IPS-15b (cell line): ENCODE measurements around the gene MARCHF6.

ENCODE experiments used
- H3K27me3 ChIP-seq: one replicate; pipeline ENCODE4 v1.6.1; 2013; ENCODE audit warnings: low read length; ENCODE audit not compliant: control insufficient read depth, insufficient read depth
- H3K36me3 ChIP-seq: one replicate; pipeline ENCODE4 v1.6.1; 2013; ENCODE audit warnings: low read length; ENCODE audit not compliant: control insufficient read depth, insufficient read depth
- H3K4me1 ChIP-seq: one replicate; pipeline ENCODE4 v1.6.1; 2013; ENCODE audit warnings: mild to moderate bottlenecking, low read length; ENCODE audit not compliant: control insufficient read depth, insufficient read depth
- H3K4me3 ChIP-seq: one replicate; pipeline ENCODE4 v1.5.1; 2013; ENCODE audit warnings: low read depth, low read length
- H3K9ac ChIP-seq: one replicate; pipeline ENCODE4 v1.6.1; 2013; ENCODE audit warnings: low read depth, mild to moderate bottlenecking, low read length
- H3K9me3 ChIP-seq: one replicate; pipeline ENCODE4 v1.6.1; 2013; ENCODE audit warnings: mild to moderate bottlenecking, low read length; ENCODE audit not compliant: control insufficient read depth, insufficient read depth

MARCHF6 gene

GRCh38 chr5:10400411-10400810, 46.9 kb downstream of the MARCHF6 start:
- H3K36me3 ChIP-seq, result peaks cover 15% of the 10 kb centered on the region
- no peak overlapping the region for H3K4me3 ChIP-seq
- no peaks in the 10 kb centered on the region for H3K9me3 ChIP-seq
- H3K27me3 ChIP-seq, result no peaks in the 10 kb centered on the region
- no peak overlapping the region for H3K9ac ChIP-seq
- no peaks in the 10 kb centered on the region for H3K4me1 ChIP-seq

GRCh38 chr5:10400831-10401230, 47.3 kb downstream of the MARCHF6 start:
- Histone ChIP-seq H3K36me3 (peaks cover 12% of the 10 kb centered on the region), H3K9ac (no peak overlapping the region), H3K4me3 (no peak overlapping the region), H3K27me3 (no peaks in the 10 kb centered on the region), H3K9me3 (no peaks in the 10 kb centered on the region), H3K4me1 (no peaks in the 10 kb centered on the region)

- Histone ChIP-seq H3K9ac (no peak overlapping the region), H3K4me3 (no peak overlapping the region), H3K4me1 (no peaks in the 10 kb centered on the region), H3K27me3 (no peaks in the 10 kb centered on the region), H3K9me3 (no peaks in the 10 kb centered on the region), H3K36me3 (peaks cover 14% of the 10 kb centered on the region)
Measured at GRCh38 chr5:10401498-10401897, 48.0 kb downstream of the MARCHF6 start.
